Measurements from ENCODE around the gene NOL6. TPM values are rescaled to one million over a fixed set of nuclear protein-coding genes. Genes with fewer than 3 reads are reported as not detected.
"Not testable (repeated sequence)": the region's sequence is repeated elsewhere in the genome, so short reads cannot be mapped to it uniquely, and the experiment has no call there.

NOL6 gene
- total and polyA plus RNA-seq, 9 donors, result 16.8 to 30.0 (median 22.8) TPM

DNA sequence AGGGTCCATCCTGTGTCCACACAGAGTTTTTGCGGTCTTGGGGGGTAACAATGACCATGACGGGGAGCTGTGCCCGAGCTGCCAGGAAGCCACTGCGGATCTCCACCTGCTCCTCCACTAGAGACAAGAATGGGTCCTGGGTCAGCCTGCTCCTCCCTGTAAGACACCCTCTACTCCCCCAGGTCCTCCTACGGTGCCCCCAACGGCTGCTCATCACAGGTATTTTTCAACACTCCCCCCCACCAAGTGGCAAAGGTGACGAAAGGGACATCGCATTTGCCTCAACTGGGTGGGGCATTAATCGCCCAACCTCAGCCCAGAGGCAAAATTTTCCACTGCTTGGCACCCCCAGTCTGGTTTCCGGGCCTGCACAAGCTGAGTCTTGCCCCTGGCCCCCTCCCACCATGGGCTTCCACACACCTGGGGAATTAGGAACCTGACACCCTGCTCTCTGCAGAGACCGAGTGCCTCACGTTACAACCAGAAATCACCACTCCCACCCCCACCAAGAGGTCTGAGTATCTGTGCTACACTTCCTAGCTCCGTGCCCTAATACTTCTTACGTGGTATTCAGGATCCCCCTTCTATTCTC lies 9.6 kb downstream of the NOL6 start:
- Histone ChIP-seq H3K27me3 (ENCODE audit: control insufficient read depth, insufficient read depth, low read length) (no peaks in the 10 kb centered on the region), H3K9me3 (replicated peaks; ENCODE audit: control insufficient read depth, low read depth, low read length) (no peaks in the 10 kb centered on the region), H3K36me3 (ENCODE audit: control insufficient read depth, insufficient read depth, low read length) (peaks cover 76% of the 10 kb centered on the region), H3K4me1 (ENCODE audit: control insufficient read depth, insufficient read depth, low read length) (no peaks in the 10 kb centered on the region), H3K27ac (ENCODE audit: low read length) (no peak overlapping the region), H3K4me3 (ENCODE audit: low read length) (no peak overlapping the region)
- DNase-seq, result no peak
- 82% methylated on average over 11 of the region's 14 CpGs for WGBS (ENCODE audit: insufficient coverage)

DNA sequence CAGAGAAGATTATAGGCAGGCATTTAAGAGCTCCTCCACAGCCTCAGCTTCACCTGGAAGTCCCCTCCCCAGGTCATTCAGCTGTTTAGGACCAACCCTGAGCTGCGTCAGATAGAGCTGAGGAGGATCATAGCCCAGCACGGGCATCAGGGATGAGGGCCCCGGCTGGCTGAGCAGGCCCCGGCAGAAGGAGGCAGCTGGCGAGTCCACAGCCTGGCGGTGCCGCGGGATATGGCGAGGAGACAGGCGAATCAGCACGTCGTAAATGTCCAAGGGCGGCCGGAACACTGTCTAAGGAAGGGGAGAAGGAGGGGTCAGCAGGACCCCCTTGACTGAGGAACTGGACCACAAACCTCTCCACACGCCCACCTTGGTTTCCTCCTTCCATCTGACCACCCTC lies 10.6 kb downstream of the NOL6 start:
- H3K4me3 ChIP-seq (ENCODE audit: low read length), result no peak overlapping the region
- no peaks in the 10 kb centered on the region for H3K4me1 ChIP-seq (ENCODE audit: control insufficient read depth, insufficient read depth, low read length)
- H3K36me3 ChIP-seq (ENCODE audit: control insufficient read depth, insufficient read depth, low read length), result peaks cover 66% of the 10 kb centered on the region
- WGBS (ENCODE audit: insufficient coverage), result 91% methylated on average over 5 of the region's 15 CpGs
- H3K27me3 ChIP-seq (ENCODE audit: control insufficient read depth, insufficient read depth, low read length), result no peaks in the 10 kb centered on the region
- no peaks in the 10 kb centered on the region for H3K9me3 ChIP-seq (replicated peaks; ENCODE audit: control insufficient read depth, low read depth, low read length)
- no peak for DNase-seq
- no peak overlapping the region for H3K27ac ChIP-seq (ENCODE audit: low read length)

DNA sequence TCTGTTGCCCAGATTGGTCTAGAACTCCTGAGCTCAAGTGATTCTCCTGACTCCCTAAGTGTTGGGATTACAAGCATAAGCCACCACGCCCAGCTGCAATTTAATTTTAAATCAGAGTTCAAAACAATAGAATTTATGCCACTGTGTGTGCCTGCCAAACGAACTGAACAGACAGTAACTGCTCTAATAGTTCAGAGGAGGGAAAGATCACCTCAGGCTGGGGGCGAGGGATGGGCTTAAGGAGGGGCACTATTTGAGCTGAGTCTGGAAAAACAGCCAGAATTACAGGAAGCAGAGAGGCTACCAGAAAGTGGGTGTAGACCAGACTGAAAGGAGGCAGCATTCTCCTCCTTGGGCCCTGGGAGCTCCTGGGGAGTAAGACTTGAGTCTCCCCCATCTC lies 12.2 kb downstream of the NOL6 start:
- Histone ChIP-seq H3K4me1 (ENCODE audit: control insufficient read depth, insufficient read depth, low read length) (no peaks in the 10 kb centered on the region), H3K36me3 (ENCODE audit: control insufficient read depth, insufficient read depth, low read length) (peaks cover 50% of the 10 kb centered on the region), H3K27ac (ENCODE audit: low read length) (no peak overlapping the region), H3K4me3 (ENCODE audit: low read length) (no peak overlapping the region), H3K27me3 (ENCODE audit: control insufficient read depth, insufficient read depth, low read length) (no peaks in the 10 kb centered on the region), H3K9me3 (replicated peaks; ENCODE audit: control insufficient read depth, low read depth, low read length) (no peaks in the 10 kb centered on the region)
- DNase-seq, result no peak
- WGBS (ENCODE audit: insufficient coverage), result 90% methylated on average over 2 of the region's 3 CpGs

DNA sequence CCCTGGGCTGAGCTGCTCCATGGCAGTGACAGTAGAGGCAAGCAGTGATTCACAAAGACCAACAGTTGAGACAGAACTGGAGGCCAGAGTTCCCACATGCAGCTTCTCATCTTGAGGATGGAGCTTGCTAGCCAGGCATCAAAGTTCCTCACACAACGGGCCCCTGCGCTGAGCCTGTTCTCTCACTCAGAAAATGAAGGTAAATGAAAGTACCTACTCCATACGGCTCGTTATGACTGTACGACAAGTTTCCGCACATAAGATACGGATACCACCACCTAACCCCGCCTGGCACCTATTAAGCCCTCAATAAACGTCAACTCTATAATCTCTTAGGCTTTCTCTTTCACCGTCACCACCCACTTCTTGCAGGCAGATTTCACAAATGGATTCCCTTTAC lies 12.9 kb downstream of the NOL6 start:
- Histone ChIP-seq H3K4me1 (ENCODE audit: control insufficient read depth, insufficient read depth, low read length) (no peaks in the 10 kb centered on the region), H3K27ac (ENCODE audit: low read length) (no peak overlapping the region), H3K4me3 (ENCODE audit: low read length) (no peak overlapping the region), H3K36me3 (ENCODE audit: control insufficient read depth, insufficient read depth, low read length) (peaks cover 43% of the 10 kb centered on the region), H3K27me3 (ENCODE audit: control insufficient read depth, insufficient read depth, low read length) (no peaks in the 10 kb centered on the region), H3K9me3 (replicated peaks; ENCODE audit: control insufficient read depth, low read depth, low read length) (no peaks in the 10 kb centered on the region)
- DNase-seq, result no peak
- 79% methylated on average over 8 of the region's 10 CpGs for WGBS (ENCODE audit: insufficient coverage)

DNA sequence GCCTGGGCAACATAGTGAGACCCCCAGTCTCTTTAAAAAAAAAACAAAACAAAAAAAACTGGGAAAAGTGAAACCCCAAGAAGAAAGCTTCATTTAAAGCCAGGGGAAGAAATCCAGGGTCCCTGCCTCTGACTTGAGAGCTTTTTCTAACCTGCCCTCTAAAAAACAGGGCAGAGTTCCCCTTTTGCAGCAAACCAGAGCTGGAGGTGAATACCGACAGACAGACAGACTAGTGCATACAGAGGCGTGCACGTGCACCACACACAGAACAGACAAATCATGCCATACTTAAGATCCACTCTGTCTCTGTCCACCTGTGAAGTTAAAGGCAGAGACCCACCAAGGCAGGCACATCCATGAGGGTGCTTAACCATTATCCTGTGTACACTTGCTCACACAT lies 14.6 kb downstream of the NOL6 start:
- no peaks in the 10 kb centered on the region for H3K4me1 ChIP-seq (ENCODE audit: control insufficient read depth, insufficient read depth, low read length)
- H3K27me3 ChIP-seq (ENCODE audit: control insufficient read depth, insufficient read depth, low read length), result no peaks in the 10 kb centered on the region
- H3K9me3 ChIP-seq (replicated peaks; ENCODE audit: control insufficient read depth, low read depth, low read length), result no peaks in the 10 kb centered on the region
- H3K4me3 ChIP-seq (ENCODE audit: low read length), result no peak overlapping the region
- no peak for DNase-seq
- WGBS (ENCODE audit: insufficient coverage), result no CpG with 5 or more reads among the region's 3 CpGs
- peaks cover 26% of the 10 kb centered on the region for H3K36me3 ChIP-seq (ENCODE audit: control insufficient read depth, insufficient read depth, low read length)
- H3K27ac ChIP-seq (ENCODE audit: low read length), result no peak overlapping the region

DNA sequence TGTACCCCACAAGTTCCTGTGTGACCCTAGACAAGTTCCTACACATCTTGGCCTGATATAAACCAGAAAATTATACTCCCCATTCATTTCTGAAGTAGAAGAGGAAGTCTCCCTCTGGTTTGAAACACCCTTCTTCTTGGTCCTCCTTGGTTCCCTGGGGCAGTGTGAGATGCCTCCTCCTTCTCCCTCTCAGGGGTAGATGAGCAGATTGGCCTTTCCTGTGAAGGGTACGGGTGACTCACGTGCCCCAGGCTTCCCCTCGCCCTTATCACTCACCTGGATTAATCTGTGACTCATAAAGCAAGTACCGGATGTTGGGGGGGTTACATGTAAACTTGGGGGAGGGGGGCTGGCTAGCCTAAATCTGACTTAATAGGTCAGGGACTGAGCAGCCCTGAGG lies 15.3 kb downstream of the NOL6 start:
- H3K27ac ChIP-seq (ENCODE audit: low read length), result no peak overlapping the region
- no peak overlapping the region for H3K4me3 ChIP-seq (ENCODE audit: low read length)
- peaks cover 19% of the 10 kb centered on the region for H3K36me3 ChIP-seq (ENCODE audit: control insufficient read depth, insufficient read depth, low read length)
- H3K9me3 ChIP-seq (replicated peaks; ENCODE audit: control insufficient read depth, low read depth, low read length), result no peaks in the 10 kb centered on the region
- H3K27me3 ChIP-seq (ENCODE audit: control insufficient read depth, insufficient read depth, low read length), result no peaks in the 10 kb centered on the region
- H3K4me1 ChIP-seq (ENCODE audit: control insufficient read depth, insufficient read depth, low read length), result no peaks in the 10 kb centered on the region
- no peak for DNase-seq
- WGBS (ENCODE audit: insufficient coverage), result no CpG with 5 or more reads among the region's 4 CpGs

DNA sequence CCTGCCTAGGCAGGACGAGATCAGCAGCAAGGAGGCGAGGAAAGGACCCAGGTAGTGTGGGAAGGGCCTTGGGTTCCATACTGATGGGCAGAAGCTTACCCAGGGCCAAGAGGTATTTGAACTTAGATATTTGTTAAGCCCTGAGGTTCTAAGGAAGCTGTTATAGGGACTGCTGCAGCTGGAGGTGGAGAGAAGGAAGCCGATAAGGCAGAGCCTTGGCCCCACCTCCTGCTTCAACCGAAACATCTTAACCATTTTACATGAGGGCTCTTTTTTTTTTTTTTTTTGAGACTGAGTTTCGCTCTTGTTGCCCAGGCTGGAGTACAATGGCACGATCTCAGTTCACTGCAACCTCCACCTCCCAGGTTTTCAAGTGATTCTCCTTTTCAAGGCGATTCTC lies 17.8 kb downstream of the NOL6 start:
- Histone ChIP-seq H3K27ac (ENCODE audit: low read length) (no peak overlapping the region), H3K9me3 (replicated peaks; ENCODE audit: control insufficient read depth, low read depth, low read length) (no peaks in the 10 kb centered on the region), H3K36me3 (ENCODE audit: control insufficient read depth, insufficient read depth, low read length) (peaks cover 3% of the 10 kb centered on the region), H3K4me3 (ENCODE audit: low read length) (no peak overlapping the region), H3K4me1 (ENCODE audit: control insufficient read depth, insufficient read depth, low read length) (no peaks in the 10 kb centered on the region), H3K27me3 (ENCODE audit: control insufficient read depth, insufficient read depth, low read length) (no peaks in the 10 kb centered on the region)
- no peak for DNase-seq
- WGBS (ENCODE audit: insufficient coverage), result 78% methylated on average over 5 of the region's 7 CpGs

DNA sequence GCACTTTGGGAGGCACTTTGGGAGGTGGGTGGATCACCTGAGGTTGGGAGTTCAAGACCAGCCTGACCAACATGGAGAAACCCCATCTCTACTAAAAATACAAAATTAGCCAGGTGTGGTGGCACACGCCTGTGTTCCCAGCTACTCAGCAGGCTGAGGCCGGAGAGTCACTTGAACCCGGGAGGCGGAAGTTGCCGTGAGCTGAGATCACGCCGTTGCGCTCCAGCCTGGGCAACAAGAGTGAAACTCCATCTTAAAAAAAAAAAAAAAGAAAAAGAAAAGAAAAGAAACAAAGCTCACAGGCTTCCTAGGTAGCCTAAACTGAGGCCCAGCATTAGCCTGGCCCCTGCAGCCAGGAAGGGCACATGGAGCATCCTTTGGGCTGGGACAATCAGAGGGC lies 18.3 kb downstream of the NOL6 start:
- not testable (repeated sequence) for DNase-seq; H3K27me3 ChIP-seq (ENCODE audit: control insufficient read depth, insufficient read depth, low read length); H3K36me3 ChIP-seq (ENCODE audit: control insufficient read depth, insufficient read depth, low read length); H3K27ac ChIP-seq (ENCODE audit: low read length); H3K9me3 ChIP-seq (replicated peaks; ENCODE audit: control insufficient read depth, low read depth, low read length); H3K4me3 ChIP-seq (ENCODE audit: low read length); H3K4me1 ChIP-seq (ENCODE audit: control insufficient read depth, insufficient read depth, low read length)
- WGBS (ENCODE audit: insufficient coverage), result 100% methylated on average over 1 of the region's 8 CpGs

DNA sequence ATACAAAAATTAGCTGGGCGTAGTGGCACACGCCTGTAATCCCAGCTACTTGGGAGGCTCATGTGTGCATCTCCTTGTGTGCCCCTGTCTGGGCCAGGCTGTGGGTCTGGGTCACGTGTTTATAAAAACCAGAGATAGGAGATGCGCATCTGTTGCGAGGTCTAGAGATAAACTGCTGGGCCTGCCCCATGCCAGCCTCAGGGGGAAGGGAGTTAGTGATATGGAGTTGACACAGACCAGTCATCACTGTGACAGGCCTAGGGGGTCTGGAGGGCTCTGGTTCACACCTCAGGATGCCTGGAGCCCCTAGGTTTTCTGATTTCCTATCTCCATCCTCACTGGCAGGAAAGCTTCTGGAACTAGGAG lies 19.1 kb downstream of the NOL6 start:
- WGBS (ENCODE audit: insufficient coverage), result 83% methylated on average over 4 of the region's 5 CpGs
- not testable (repeated sequence) for DNase-seq; H3K27me3 ChIP-seq (ENCODE audit: control insufficient read depth, insufficient read depth, low read length); H3K9me3 ChIP-seq (replicated peaks; ENCODE audit: control insufficient read depth, low read depth, low read length); H3K36me3 ChIP-seq (ENCODE audit: control insufficient read depth, insufficient read depth, low read length); H3K4me1 ChIP-seq (ENCODE audit: control insufficient read depth, insufficient read depth, low read length); H3K4me3 ChIP-seq (ENCODE audit: low read length); H3K27ac ChIP-seq (ENCODE audit: low read length)

DNA sequence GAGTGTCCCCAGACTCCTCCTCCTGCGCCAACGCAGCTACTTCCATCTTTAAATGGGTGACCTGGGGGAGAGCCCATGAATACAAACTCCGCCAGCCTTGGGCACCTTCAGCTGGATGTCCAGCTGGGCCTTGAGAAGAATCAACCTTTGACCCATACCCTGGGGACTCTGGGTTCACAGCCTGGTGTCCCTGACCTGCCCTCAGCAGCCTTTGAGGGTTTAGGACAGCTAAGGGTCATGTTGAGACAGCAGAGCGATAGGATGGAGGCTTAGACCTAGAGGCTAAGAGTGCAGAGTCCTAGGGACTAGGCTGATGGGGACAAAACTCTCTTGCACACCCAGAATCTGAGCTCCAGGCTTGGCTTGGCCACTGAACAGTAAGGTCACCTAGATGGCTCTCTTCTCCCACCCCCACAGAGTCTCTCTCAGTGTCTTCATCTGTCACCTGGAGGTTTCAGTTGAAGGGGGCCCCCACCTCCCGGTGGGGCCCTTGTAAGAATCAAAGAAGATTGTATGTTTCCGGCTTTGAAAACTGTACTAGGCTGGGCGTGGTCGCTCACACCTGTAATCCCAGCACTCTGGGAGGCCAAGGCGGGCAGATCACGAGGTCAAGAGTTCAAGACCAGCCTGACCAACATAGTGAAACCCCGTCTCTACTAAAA lies 19.6 kb downstream of the NOL6 start:
- no peak for DNase-seq

More for the DNA sequence above, 19.6 kb downstream of the NOL6 start:
- Histone ChIP-seq H3K4me1 (ENCODE audit: control insufficient read depth, insufficient read depth, low read length) (no peaks in the 10 kb centered on the region), H3K9me3 (replicated peaks; ENCODE audit: control insufficient read depth, low read depth, low read length) (no peaks in the 10 kb centered on the region), H3K27ac (ENCODE audit: low read length) (no peak overlapping the region), H3K4me3 (ENCODE audit: low read length) (no peak overlapping the region), H3K36me3 (ENCODE audit: control insufficient read depth, insufficient read depth, low read length) (no peaks in the 10 kb centered on the region), H3K27me3 (ENCODE audit: control insufficient read depth, insufficient read depth, low read length) (no peaks in the 10 kb centered on the region)
- 88% methylated on average over 6 of the region's 11 CpGs for WGBS (ENCODE audit: insufficient coverage)

Data from muscle of leg (tissue), 11 donors.